Left ventricle myocardium superior (tissue), 1 donor: ENCODE data around the gene GRID1. TPM values are rescaled to one million over a fixed set of nuclear protein-coding genes. Genes with fewer than 3 reads are reported as not detected.

Experiments
- ATAC-seq: fragments of 200-7000 bp; cut with Tn5 transposase; one replicate; pipeline ENCODE4 v1.9.1; 2020; ENCODE audit warnings: mild to moderate bottlenecking, moderate library complexity
- DNase-seq: peaks from one replicate; pipeline ENCODE4 v3.0.0-alpha.2; 2020
- intact Hi-C: fragments of 100-400 bp; cut with micrococcal nuclease; formaldehyde crosslinking; loops from one replicate; pipeline ENCODE4 v1.11.0; 2022
- total RNA-seq: library from RNA; stranded (reverse); fragmentation: NEBNext Ultra II Directional; extraction: Animal tissue kit (Norgen Biotek cat#: 25700); gene quantifications from one replicate; pipeline ENCODE4 v1.2.1, GENCODE V29; 2021
- donor health status: DM: no; HTN: yes; CAD: no; lungs with severe emphysema.

GRID1 gene
- total RNA-seq, 1 donor from 2014 or later, result 2.4 TPM

GRCh38 chr10:86330778-86331763, 35.5 kb downstream of the GRID1 start:
- no peak for ATAC-seq
- intact Hi-C loops, result no loop called here
- DNase-seq, result peak; percentile 9

GRCh38 chr10:86329896-86330680, 36.5 kb downstream of the GRID1 start:
- ATAC-seq, result no peak
- DNase-seq, result no peak
- intact Hi-C loops, result no loop called here

- intact Hi-C loops, result no loop called here
- DNase-seq (no peak), ATAC-seq (no peak)
Measured at GRCh38 chr10:86329093-86329710, 37.4 kb downstream of the GRID1 start.

- ATAC-seq, result no peak
- DNase-seq, result no peak
- intact Hi-C loops, result no loop called here
Measured at GRCh38 chr10:86327954-86328725, 38.5 kb downstream of the GRID1 start.

- intact Hi-C loops, result no loop called here
- ATAC-seq (no peak), DNase-seq (no peak)
Measured at GRCh38 chr10:86325158-86325557, 41.4 kb downstream of the GRID1 start.

- intact Hi-C loops, result no loop called here
- DNase-seq (peak; percentile 58), ATAC-seq (peak; percentile 89)
Measured at GRCh38 chr10:86321568-86321967, 45.0 kb downstream of the GRID1 start.

- ATAC-seq (no peak), DNase-seq (no peak)
- intact Hi-C loops, result no loop called here
Measured at GRCh38 chr10:86319676-86320075, 46.9 kb downstream of the GRID1 start.

- DNase-seq (no peak), ATAC-seq (no peak)
- intact Hi-C loops, result no loop called here
Measured at GRCh38 chr10:86317949-86318725, 48.5 kb downstream of the GRID1 start.

GRCh38 chr10:86316990-86317389, 49.6 kb downstream of the GRID1 start:
- intact Hi-C loops, result no loop called here
- no peak for ATAC-seq
- no peak for DNase-seq

- DNase-seq, result no peak
- intact Hi-C loops, result no loop called here
- ATAC-seq, result no peak
Measured at GRCh38 chr10:86316274-86316835, 50.2 kb downstream of the GRID1 start.

- intact Hi-C loops, result no loop called here
Measured at GRCh38 chr10:86315549-86315942, 51.0 kb downstream of the GRID1 start.

GRCh38 chr10:86314616-86315548, 51.7 kb downstream of the GRID1 start:
- ATAC-seq (no peak), DNase-seq (no peak)
- intact Hi-C loops, result no loop called here

More at GRCh38 chr10:86315549-86315942, 51.0 kb downstream of the GRID1 start:
- DNase-seq (no peak), ATAC-seq (no peak)

GRCh38 chr10:86313621-86314041, 53.0 kb downstream of the GRID1 start:
- DNase-seq (no peak), ATAC-seq (no peak)
- intact Hi-C loops, result no loop called here

- DNase-seq (no peak), ATAC-seq (no peak)
- intact Hi-C loops, result no loop called here
Measured at GRCh38 chr10:86312701-86313270, 53.8 kb downstream of the GRID1 start.

- ATAC-seq (no peak), DNase-seq (no peak)
- intact Hi-C loops, result no loop called here
Measured at GRCh38 chr10:86311906-86312305, 54.7 kb downstream of the GRID1 start.

GRCh38 chr10:86311190-86311589, 55.4 kb downstream of the GRID1 start:
- DNase-seq (no peak), ATAC-seq (no peak)
- intact Hi-C loops, result no loop called here

- intact Hi-C loops, result no loop called here
- ATAC-seq (no peak), DNase-seq (no peak)
Measured at GRCh38 chr10:86310702-86311101, 55.9 kb downstream of the GRID1 start.
